MCF 10A (cell line): ENCODE measurements around the gene SDK1. TPM values are rescaled to one million over a fixed set of nuclear protein-coding genes. Genes with fewer than 3 reads are reported as not detected.

Source experiments
- BruUV-seq: library from RNA; stranded (reverse); fragments of 400-500 nt; replicated peaks from 2 replicates; lab custom pipeline; 2021; lab: Mats Ljungman, UMichigan
- CTCF ChIA-PET: fragments of 300-600 bp; sonication (Branson Sonifier 250); formaldehyde crosslinking; extraction: SDS; loops from one replicate; lab custom pipeline; 2021; ENCODE audit warnings: antibody characterized with exemption, inconsistent platforms; lab: Yijun Ruan, JAX
- POLR2A ChIA-PET: fragments of 300-600, 350-650 bp; sonication (Branson Sonifier 250); formaldehyde crosslinking; extraction: SDS; loops from one replicate; lab custom pipeline; 2020; ENCODE audit warnings: antibody characterized with exemption, inconsistent platforms; lab: Yijun Ruan, JAX
- DNase-seq: peaks from one replicate; pipeline ENCODE4 v3.0.0-alpha.2; 2018; ENCODE audit not compliant: unreplicated experiment
- H3K27ac Mint-ChIP-seq: one replicate; pipeline ENCODE4 v1.8.0; 2022; ENCODE audit warnings: mild to moderate bottlenecking, low read depth, mixed read lengths; ENCODE audit not compliant: unreplicated experiment
- H3K27me3 Mint-ChIP-seq: one replicate; pipeline ENCODE4 v1.8.0; 2022; ENCODE audit warnings: mixed read lengths; ENCODE audit not compliant: insufficient read depth, unreplicated experiment
- H3K36me3 Mint-ChIP-seq: one replicate; pipeline ENCODE4 v1.8.0; 2022; ENCODE audit warnings: mild to moderate bottlenecking, moderate library complexity, mixed read lengths; ENCODE audit not compliant: insufficient read depth, unreplicated experiment
- H3K4me1 Mint-ChIP-seq: one replicate; pipeline ENCODE4 v1.8.0; 2022; ENCODE audit warnings: mixed read lengths; ENCODE audit not compliant: insufficient read depth, unreplicated experiment
- H3K4me3 Mint-ChIP-seq: one replicate; pipeline ENCODE4 v1.8.0; 2022; ENCODE audit warnings: mild to moderate bottlenecking, moderate library complexity, mixed read lengths; ENCODE audit not compliant: unreplicated experiment
- H3K9me3 Mint-ChIP-seq: one replicate; pipeline ENCODE4 v1.8.0; 2022; ENCODE audit warnings: mixed read lengths; ENCODE audit not compliant: unreplicated experiment
- intact Hi-C: fragments of 100-400 bp; cut with micrococcal nuclease; formaldehyde crosslinking; loops from 2 replicates; pipeline ENCODE4 v1.14.1; 2022
- total RNA-seq: library from RNA; stranded (reverse); gene quantifications from 2 replicates; pipeline ENCODE4 v1.2.3, GENCODE V29; 2022
- TF ChIP-seq, protein P1 (sequence below): fragments of 200-600 bp; IDR thresholded peaks from one replicate; pipeline ENCODE4 v1.8.0; 2022; ENCODE audit warnings: antibody characterized with exemption, mild to moderate bottlenecking; ENCODE audit not compliant: unreplicated experiment

The SDK1 gene
- total RNA-seq, 1 experiment from 2014 or later = 3.3 TPM

DNA sequence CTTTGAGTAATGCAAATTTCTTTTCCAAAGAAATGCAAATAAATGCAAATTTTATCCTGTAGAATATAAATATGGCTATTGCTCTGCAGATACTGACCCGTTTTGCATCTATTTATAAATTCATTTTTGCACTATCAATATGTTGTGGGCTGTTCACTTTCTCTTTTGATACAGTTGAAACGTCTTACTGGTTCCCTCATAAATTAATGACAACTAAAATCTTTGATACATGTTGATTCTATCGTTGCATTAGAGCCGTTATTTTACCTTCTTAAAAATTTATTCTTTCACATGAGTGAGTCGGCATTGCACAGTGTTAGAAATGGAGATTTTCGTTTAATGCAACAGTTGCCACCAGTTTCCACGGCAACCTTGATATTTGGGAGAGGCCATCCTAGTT is 691.8 kb downstream of the SDK1 start:
- POLR2A ChIA-PET = no interaction called here
- no TSS peak for BruUV-seq

DNA sequence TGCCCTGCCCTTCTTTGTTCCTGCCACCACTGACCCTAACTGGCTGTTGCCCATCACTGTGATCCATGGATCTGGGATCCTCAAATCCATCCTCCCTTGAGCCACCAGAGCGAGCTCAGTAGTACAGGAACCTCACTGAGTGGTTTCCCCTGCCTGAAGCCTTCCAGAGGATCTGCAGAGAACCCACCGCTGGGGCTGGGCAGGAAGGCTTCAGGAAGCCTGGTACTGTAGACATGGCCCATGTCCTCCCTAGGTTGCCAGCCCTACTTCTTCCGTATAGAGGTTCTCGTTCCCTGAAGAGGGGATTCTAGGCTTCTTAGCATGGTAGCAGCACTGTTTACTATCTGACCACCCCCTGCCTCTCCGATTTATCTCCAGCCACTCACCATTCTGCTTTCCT is 693.7 kb downstream of the SDK1 start:
- Mint-ChIP-seq H3K27ac (no peak overlapping the region), H3K36me3 (no peaks in the 10 kb centered on the region), H3K4me1 (no peaks in the 10 kb centered on the region), H3K4me3 (no peak overlapping the region), H3K9me3 (no peaks in the 10 kb centered on the region), H3K27me3 (peaks cover 25% of the 10 kb centered on the region)
- TF ChIP-seq, protein P1, sequence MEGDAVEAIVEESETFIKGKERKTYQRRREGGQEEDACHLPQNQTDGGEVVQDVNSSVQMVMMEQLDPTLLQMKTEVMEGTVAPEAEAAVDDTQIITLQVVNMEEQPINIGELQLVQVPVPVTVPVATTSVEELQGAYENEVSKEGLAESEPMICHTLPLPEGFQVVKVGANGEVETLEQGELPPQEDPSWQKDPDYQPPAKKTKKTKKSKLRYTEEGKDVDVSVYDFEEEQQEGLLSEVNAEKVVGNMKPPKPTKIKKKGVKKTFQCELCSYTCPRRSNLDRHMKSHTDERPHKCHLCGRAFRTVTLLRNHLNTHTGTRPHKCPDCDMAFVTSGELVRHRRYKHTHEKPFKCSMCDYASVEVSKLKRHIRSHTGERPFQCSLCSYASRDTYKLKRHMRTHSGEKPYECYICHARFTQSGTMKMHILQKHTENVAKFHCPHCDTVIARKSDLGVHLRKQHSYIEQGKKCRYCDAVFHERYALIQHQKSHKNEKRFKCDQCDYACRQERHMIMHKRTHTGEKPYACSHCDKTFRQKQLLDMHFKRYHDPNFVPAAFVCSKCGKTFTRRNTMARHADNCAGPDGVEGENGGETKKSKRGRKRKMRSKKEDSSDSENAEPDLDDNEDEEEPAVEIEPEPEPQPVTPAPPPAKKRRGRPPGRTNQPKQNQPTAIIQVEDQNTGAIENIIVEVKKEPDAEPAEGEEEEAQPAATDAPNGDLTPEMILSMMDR = no peak
- CTCF ChIA-PET = no interaction called here
- no peak for DNase-seq
- intact Hi-C loops = no loop called here
- POLR2A ChIA-PET = no interaction called here
- no TSS peak for BruUV-seq

More for the DNA sequence above, 691.8 kb downstream of the SDK1 start:
- no peaks in the 10 kb centered on the region for H3K4me1 Mint-ChIP-seq
- TF ChIP-seq, protein P1 = no peak
- no peaks in the 10 kb centered on the region for H3K36me3 Mint-ChIP-seq
- no peak overlapping the region for H3K4me3 Mint-ChIP-seq
- no peaks in the 10 kb centered on the region for H3K9me3 Mint-ChIP-seq
- intact Hi-C loops = no loop called here
- DNase-seq = no peak
- peaks cover 14% of the 10 kb centered on the region for H3K27me3 Mint-ChIP-seq
- no peak overlapping the region for H3K27ac Mint-ChIP-seq
- CTCF ChIA-PET = no interaction called here

DNA sequence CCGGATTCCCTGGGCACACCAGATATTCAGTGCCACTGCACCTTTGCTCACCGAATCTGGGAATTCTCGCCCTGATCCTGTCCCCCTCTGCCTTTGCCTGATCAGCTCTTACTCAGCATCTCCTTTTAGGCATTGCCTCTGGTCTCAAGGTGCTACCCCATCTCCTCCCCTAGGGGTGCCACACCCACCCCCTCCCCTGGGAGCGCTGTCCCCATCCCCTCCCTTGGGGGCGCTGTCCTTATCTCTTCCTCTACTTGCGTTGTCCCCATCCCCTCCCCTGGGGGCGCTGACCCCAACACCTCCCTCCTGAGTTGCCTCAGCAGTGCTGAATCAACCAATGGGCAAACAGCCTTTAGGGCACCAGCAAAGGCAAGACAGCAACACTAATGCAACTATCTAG is 694.1 kb downstream of the SDK1 start:
- POLR2A ChIA-PET = no interaction called here
- peaks cover 25% of the 10 kb centered on the region for H3K27me3 Mint-ChIP-seq
- H3K4me1 Mint-ChIP-seq = no peaks in the 10 kb centered on the region
- H3K36me3 Mint-ChIP-seq = no peaks in the 10 kb centered on the region
- CTCF ChIA-PET = no interaction called here
- no peak overlapping the region for H3K27ac Mint-ChIP-seq
- TF ChIP-seq, protein P1 = no peak
- BruUV-seq = no TSS peak
- no peak for DNase-seq
- H3K4me3 Mint-ChIP-seq = no peak overlapping the region
- intact Hi-C loops = no loop called here
- H3K9me3 Mint-ChIP-seq = no peaks in the 10 kb centered on the region

DNA sequence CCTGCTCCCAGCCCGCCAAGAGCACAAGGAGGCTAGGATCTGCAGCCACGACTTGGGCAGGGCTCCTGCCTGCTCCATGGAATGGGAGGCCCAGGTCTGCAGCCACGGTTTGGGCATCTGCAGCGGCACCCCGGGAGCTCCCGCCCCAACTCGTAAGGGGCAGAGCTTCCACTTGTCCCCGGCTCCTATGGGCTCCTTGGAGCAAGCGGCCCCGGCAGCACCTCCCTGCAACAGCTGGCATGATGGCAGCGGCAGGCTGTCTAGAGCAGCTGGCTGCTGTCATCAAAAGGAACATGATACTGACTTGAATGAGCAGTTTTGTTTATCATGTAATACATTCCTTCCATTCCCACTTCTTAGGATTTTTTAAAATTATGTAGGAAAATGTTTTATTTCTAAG is 697.0 kb downstream of the SDK1 start:
- no peak overlapping the region for H3K27ac Mint-ChIP-seq

More for the DNA sequence above, 697.0 kb downstream of the SDK1 start:
- H3K4me3 Mint-ChIP-seq = no peak overlapping the region
- H3K9me3 Mint-ChIP-seq = no peaks in the 10 kb centered on the region
- ChIA-PET CTCF (no interaction called here), POLR2A (no interaction called here)
- no peak for DNase-seq
- no TSS peak for BruUV-seq
- H3K27me3 Mint-ChIP-seq = peaks cover 25% of the 10 kb centered on the region
- no peaks in the 10 kb centered on the region for H3K36me3 Mint-ChIP-seq
- TF ChIP-seq, protein P1 = no peak
- intact Hi-C loops = no loop called here
- H3K4me1 Mint-ChIP-seq = no peaks in the 10 kb centered on the region
